Endothelial cell of umbilical vein (primary cell): Measurements from ENCODE around the gene ENDOD1.

Experiments
- CTCF ChIP-seq, 2 donors: IDR thresholded peaks; 1 replicate in 1 of 2; 2 replicates in 1 of 2; pipeline ENCODE4 v1.5.1; 2011; ENCODE audit warnings: low read length in 2 of 2, mild to moderate bottlenecking in 2 of 2, moderate library complexity in 2 of 2, control low read depth in 1 of 2, inconsistent platforms in 1 of 2, low read depth in 1 of 2; ENCODE audit not compliant: insufficient read depth in 1 of 2; ENCODE audit errors: extremely low read depth in 1 of 2
- FOS ChIP-seq: IDR thresholded peaks from 2 replicates; pipeline ENCODE4 v1.6.1; 2011; ENCODE audit warnings: mild to moderate bottlenecking, low read length, moderate library complexity, borderline replicate concordance; ENCODE audit not compliant: insufficient read depth

- TF ChIP-seq FOS (no peak), CTCF (IDR thresholded peaks at IDR 0.05; ENCODE audit: extremely low read depth in 1 of 2, insufficient read depth in 1 of 2, low read depth in 1 of 2, low read length in 2 of 2) (no peak)
Observed at GRCh38 chr11:95085117-95085816, 4.4 kb upstream of the ENDOD1 start.
